Peyer's patch (tissue), 4 donors: ENCODE measurements around the gene PPP1R13L.

Source experiments
- CTCF ChIP-seq, 6 experiments: fragments of 450-650 bp in 4 of 6; fragments of 200-600 bp in 2 of 6; sonication (generic) in 1 of 6; IDR thresholded peaks; one replicate each; pipeline ENCODE4 v1.5.1; 2017 to 2019; ENCODE audit warnings: antibody characterized with exemption in 6 of 6, mild to moderate bottlenecking in 3 of 6, moderate library complexity in 1 of 6
- POLR2A ChIP-seq, 2 donors: fragments of 450-650 bp; IDR thresholded peaks; one replicate each; pipeline ENCODE4 v1.5.1; 2017; ENCODE audit warnings: antibody characterized with exemption in 2 of 2, mild to moderate bottlenecking in 2 of 2, moderate library complexity in 2 of 2

- TF ChIP-seq CTCF (IDR thresholded peaks at IDR 0.05), result no peak
- TF ChIP-seq POLR2A (IDR thresholded peaks at IDR 0.05), result no peak
These were observed 8.6 kb upstream of the PPP1R13L start for GRCh38 chr19:45413497-45413896.
